ENCODE results near the gene MRPL40. TPM values are rescaled to one million over a fixed set of nuclear protein-coding genes. Genes with fewer than 3 reads are reported as not detected.

MRPL40 gene
- total RNA-seq, 5 donors from 2014 or later (not counting 1 experiment from before 2014, with no cell fraction given) = 12.1 to 16.1 (median 12.3) TPM

DNA sequence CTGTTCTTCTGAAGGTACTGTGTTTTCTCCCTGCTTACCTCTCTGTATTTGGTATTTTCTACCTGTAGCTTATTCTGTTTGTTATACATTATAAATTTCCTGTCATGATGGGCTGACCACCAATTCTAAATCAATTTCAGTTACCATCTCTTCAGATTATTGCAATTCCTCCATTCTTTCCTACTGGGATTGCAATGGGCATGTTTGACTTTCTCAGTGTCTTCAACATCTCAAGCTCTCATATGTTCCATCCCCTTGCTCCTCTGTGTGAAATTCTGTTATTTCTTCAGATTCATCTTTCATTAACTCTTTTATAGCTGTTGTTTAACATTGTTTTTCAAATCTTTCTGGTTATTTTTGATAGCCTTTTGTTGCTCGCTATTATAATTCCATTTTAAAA is 30.7 kb downstream of the MRPL40 start:
- WGBS (ENCODE audit: insufficient coverage) = no CpG with 5 or more reads among the region's 1 CpG
- H3K27me3 Mint-ChIP-seq = no peaks in the 10 kb centered on the region
- H3K4me3 Mint-ChIP-seq = no peak overlapping the region
- no peak overlapping the region for H3K27ac Mint-ChIP-seq
- H3K4me1 Mint-ChIP-seq = peaks cover 0 to 3% (median 0%) of the 10 kb centered on the region in 3 donors
- ATAC-seq (replicated peaks in 1 of 4) (no peak), DNase-seq (no peak)
- H3K27me3 ChIP-seq (replicated peaks in 1 of 2; ENCODE audit: control insufficient read depth in 2 of 2, extremely low read depth in 1 of 2, insufficient read depth in 2 of 2, low read length in 1 of 2) = no peaks in the 10 kb centered on the region
- H3K27ac ChIP-seq (ENCODE audit: low read length) = no peak overlapping the region
- H3K36me3 ChIP-seq (ENCODE audit: control insufficient read depth in 2 of 2, extremely low read depth in 1 of 2, insufficient read depth in 1 of 2, low read length in 1 of 2) = peaks cover 19 to 65% of the 10 kb centered on the region in 2 donors
- H3K4me1 ChIP-seq (ENCODE audit: control insufficient read depth in 1 of 2, extremely low read depth in 1 of 2, insufficient read depth in 2 of 2, low read length in 2 of 2) = no peaks in the 10 kb centered on the region
- H3K9me3 ChIP-seq = no peaks in the 10 kb centered on the region
- no peak overlapping the region for H3K4me3 ChIP-seq (ENCODE audit: control insufficient read depth in 1 of 2, extremely low read depth in 1 of 2, low read length in 1 of 2)
- ChIA-PET CTCF (no interaction called here), POLR2A (interaction anchor here in 1 of 2 donors (0.6 to 1.0 kb wide), 2 partner anchors 23 to 75 kb away, joined by 3 to 7 read pairs; no protein-coding TSS in a partner anchor)
- H3K9me3 Mint-ChIP-seq = no peaks in the 10 kb centered on the region
- H3K36me3 Mint-ChIP-seq = peaks cover 36% of the 10 kb centered on the region

DNA sequence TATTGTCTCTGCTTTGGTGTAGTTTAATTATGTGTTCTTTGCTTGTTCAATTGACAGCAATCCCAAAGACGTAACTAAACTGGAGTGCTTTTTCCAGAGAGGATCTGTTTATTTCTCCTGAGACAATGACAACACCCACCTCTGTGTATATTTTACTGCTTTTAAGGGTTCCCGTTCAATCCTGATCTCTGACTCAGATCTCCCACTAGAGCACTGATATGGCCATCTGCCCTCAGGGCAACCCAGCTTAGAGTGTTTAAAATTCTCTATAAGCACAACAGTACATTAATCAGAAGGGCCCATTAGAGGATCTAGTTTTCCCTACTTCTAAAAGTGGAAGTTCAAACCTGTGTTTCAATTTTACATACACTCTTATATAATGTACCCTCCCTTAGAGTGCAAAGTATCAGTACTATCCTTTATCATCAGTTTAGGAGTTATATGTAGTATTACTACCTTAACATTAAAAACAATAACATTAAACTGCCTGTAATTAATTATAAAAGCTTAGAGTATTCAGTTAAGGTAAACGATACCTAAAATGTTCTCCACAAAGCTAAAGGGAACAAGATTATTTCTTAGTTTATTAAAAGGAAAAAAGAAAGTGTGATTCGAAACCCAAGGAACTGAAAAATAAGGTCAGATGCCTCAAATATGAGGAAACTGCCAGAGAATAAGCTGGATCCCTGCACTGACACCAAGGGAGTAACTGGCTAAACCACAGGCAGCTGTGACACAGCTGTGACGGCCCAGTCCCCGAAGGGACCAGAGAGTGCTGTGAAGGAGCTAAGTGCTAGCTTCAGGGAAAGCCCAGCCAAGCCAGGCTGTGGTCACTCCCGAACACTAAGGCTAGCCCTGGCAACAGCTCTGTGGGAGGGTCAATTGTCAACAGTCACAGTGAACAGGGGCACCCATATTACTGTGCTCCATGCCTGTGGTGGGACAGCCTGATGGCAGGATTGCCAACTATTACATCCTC is 31.4 kb downstream of the MRPL40 start:
- Mint-ChIP-seq H3K27me3 (no peaks in the 10 kb centered on the region), H3K4me3 (no peak overlapping the region), H3K27ac (no peak overlapping the region), H3K4me1 (peaks cover 0 to 4% (median 3%) of the 10 kb centered on the region in 3 donors), H3K36me3 (peaks cover 42% of the 10 kb centered on the region), H3K9me3 (no peaks in the 10 kb centered on the region)
- Histone ChIP-seq H3K4me3 (ENCODE audit: control insufficient read depth in 1 of 2, extremely low read depth in 1 of 2, low read length in 1 of 2) (no peak overlapping the region), H3K9me3 (no peaks in the 10 kb centered on the region), H3K4me1 (ENCODE audit: control insufficient read depth in 1 of 2, extremely low read depth in 1 of 2, insufficient read depth in 2 of 2, low read length in 2 of 2) (no peaks in the 10 kb centered on the region), H3K36me3 (ENCODE audit: control insufficient read depth in 2 of 2, extremely low read depth in 1 of 2, insufficient read depth in 1 of 2, low read length in 1 of 2) (peaks cover 22 to 68% of the 10 kb centered on the region in 2 donors), H3K27me3 (replicated peaks in 1 of 2; ENCODE audit: control insufficient read depth in 2 of 2, extremely low read depth in 1 of 2, insufficient read depth in 2 of 2, low read length in 1 of 2) (no peaks in the 10 kb centered on the region), H3K27ac (ENCODE audit: low read length) (no peak overlapping the region)
- CTCF ChIA-PET = interaction anchor here in 1 of 2 donors (0.6 kb wide), 1 partner anchor 1854 kb away, joined by 5 read pairs; no protein-coding TSS in a partner anchor
- 77% methylated on average over 4 of the region's 7 CpGs for WGBS (ENCODE audit: insufficient coverage)
- DNase-seq (no peak), ATAC-seq (replicated peaks in 1 of 4) (no peak)
- POLR2A ChIA-PET = interaction anchor here in 1 of 2 donors (0.6 to 1.0 kb wide), 2 partner anchors 24 to 76 kb away, joined by 3 to 7 read pairs; no protein-coding TSS in a partner anchor

DNA sequence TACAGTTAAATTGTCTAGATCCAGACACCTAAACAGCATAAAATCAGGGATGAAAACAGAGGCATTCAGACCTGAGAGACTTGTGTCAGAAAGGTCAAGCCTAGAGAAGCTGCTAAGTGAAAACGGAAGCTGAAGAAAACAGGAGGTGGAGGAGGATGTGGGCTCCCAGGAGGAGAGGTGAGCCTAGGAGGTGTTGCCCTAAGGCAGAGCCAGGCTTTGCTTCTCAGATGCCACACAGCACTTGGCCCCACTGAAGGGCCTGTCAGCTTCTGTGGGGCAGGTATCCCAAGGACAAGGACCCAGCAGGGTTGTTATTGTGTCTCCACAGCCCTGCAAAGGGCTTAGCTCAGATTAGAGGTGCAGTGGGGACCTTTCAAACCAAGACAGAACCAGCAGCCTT is 32.2 kb downstream of the MRPL40 start:
- Mint-ChIP-seq H3K4me1 (peaks cover 0 to 8% (median 3%) of the 10 kb centered on the region in 3 donors), H3K9me3 (no peaks in the 10 kb centered on the region)
- POLR2A ChIA-PET = no interaction called here

DNA sequence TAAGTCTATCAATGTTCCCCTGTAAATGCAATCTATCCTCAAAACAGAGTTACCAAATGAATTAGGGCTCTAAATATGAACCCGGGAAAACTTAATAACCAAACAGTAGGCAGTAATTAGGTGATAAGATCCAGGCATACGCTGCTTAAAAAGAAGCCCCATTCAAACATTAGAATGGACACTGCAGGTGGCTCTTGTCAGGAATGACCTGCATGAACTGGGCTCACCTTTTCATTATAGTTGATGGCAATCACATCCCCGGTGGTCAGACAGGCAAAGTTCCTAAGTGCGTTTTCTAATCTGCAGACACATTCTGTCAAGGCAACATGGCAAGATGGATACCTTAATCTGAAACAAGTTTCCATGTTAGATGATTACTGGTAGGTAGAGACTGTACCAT is 32.6 kb downstream of the MRPL40 start:
- H3K27me3 ChIP-seq (replicated peaks in 1 of 2; ENCODE audit: control insufficient read depth in 2 of 2, extremely low read depth in 1 of 2, insufficient read depth in 2 of 2, low read length in 1 of 2) = no peaks in the 10 kb centered on the region
- Mint-ChIP-seq H3K27ac (no peak overlapping the region), H3K4me1 (peaks cover 2 to 8% (median 5%) of the 10 kb centered on the region in 3 donors), H3K4me3 (no peak overlapping the region), H3K36me3 (peaks cover 49% of the 10 kb centered on the region), H3K27me3 (no peaks in the 10 kb centered on the region), H3K9me3 (no peaks in the 10 kb centered on the region)
- ATAC-seq (replicated peaks in 1 of 4) = no peak
- H3K9me3 ChIP-seq = no peaks in the 10 kb centered on the region
- no peak overlapping the region for H3K4me3 ChIP-seq (ENCODE audit: control insufficient read depth in 1 of 2, extremely low read depth in 1 of 2, low read length in 1 of 2)
- no peak for DNase-seq
- WGBS (ENCODE audit: insufficient coverage) = 100% methylated on average over 1 of the region's 4 CpGs
- peaks cover 28 to 79% of the 10 kb centered on the region in 2 donors for H3K36me3 ChIP-seq (ENCODE audit: control insufficient read depth in 2 of 2, extremely low read depth in 1 of 2, insufficient read depth in 1 of 2, low read length in 1 of 2)
- no peak overlapping the region for H3K27ac ChIP-seq (ENCODE audit: low read length)
- POLR2A ChIA-PET = no interaction called here
- H3K4me1 ChIP-seq (ENCODE audit: control insufficient read depth in 1 of 2, extremely low read depth in 1 of 2, insufficient read depth in 2 of 2, low read length in 2 of 2) = no peaks in the 10 kb centered on the region
- CTCF ChIA-PET = no interaction called here

More for the DNA sequence above, 32.2 kb downstream of the MRPL40 start:
- Histone ChIP-seq H3K4me1 (ENCODE audit: control insufficient read depth in 1 of 2, extremely low read depth in 1 of 2, insufficient read depth in 2 of 2, low read length in 2 of 2) (no peaks in the 10 kb centered on the region), H3K27me3 (replicated peaks in 1 of 2; ENCODE audit: control insufficient read depth in 2 of 2, extremely low read depth in 1 of 2, insufficient read depth in 2 of 2, low read length in 1 of 2) (no peaks in the 10 kb centered on the region), H3K36me3 (ENCODE audit: control insufficient read depth in 2 of 2, extremely low read depth in 1 of 2, insufficient read depth in 1 of 2, low read length in 1 of 2) (peaks cover 26 to 76% of the 10 kb centered on the region in 2 donors), H3K9me3 (no peaks in the 10 kb centered on the region), H3K4me3 (ENCODE audit: control insufficient read depth in 1 of 2, extremely low read depth in 1 of 2, low read length in 1 of 2) (no peak overlapping the region), H3K27ac (ENCODE audit: low read length) (no peak overlapping the region)
- Mint-ChIP-seq H3K4me3 (no peak overlapping the region), H3K36me3 (peaks cover 47% of the 10 kb centered on the region), H3K27me3 (no peaks in the 10 kb centered on the region), H3K27ac (no peak overlapping the region)
- CTCF ChIA-PET = no interaction called here
- WGBS (ENCODE audit: insufficient coverage) = no CpG with 5 or more reads among the region's 1 CpG
- no peak for DNase-seq
- ATAC-seq (replicated peaks in 1 of 4) = no peak

DNA sequence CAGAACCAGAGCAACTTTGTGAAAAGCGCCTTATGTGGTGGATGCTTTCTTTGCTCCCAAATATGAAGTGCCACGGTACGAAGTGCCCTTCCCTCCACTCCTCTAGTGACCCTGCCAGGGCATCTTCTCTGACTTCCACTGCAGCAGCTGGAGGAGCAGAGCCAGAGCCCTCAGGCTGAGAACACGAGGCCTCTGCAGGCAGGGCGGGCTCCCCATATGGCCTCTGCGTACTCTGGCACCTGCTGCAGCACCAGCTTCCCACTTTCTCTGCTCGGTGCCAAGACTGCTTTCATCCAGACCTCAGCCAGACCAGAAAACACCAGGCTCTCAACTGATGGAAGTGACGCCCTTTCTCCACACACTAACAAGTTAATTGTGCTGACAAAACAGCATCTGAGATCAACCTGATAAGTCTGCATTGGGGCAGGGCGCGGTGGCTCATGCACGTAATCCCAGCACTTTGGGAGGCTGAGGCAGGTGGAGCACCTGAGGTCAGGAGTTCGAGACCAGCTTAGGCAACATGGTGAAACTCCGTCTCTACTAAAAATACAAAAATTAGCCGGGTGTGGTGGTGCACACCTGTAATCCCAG is 33.9 kb downstream of the MRPL40 start:
- peaks cover 27 to 85% of the 10 kb centered on the region in 2 donors for H3K36me3 ChIP-seq (ENCODE audit: control insufficient read depth in 2 of 2, extremely low read depth in 1 of 2, insufficient read depth in 1 of 2, low read length in 1 of 2)
- no peak for DNase-seq
- H3K9me3 Mint-ChIP-seq = no peaks in the 10 kb centered on the region
- H3K36me3 Mint-ChIP-seq = peaks cover 55% of the 10 kb centered on the region
- 82% methylated on average over 7 of the region's 14 CpGs for WGBS (ENCODE audit: insufficient coverage)
- H3K9me3 ChIP-seq = no peaks in the 10 kb centered on the region
- ChIA-PET POLR2A (interaction anchor here in 1 of 2 donors (0.6 kb wide), 1 partner anchor 593 kb away, joined by 5 read pairs; no protein-coding TSS in a partner anchor), CTCF (interaction anchor here (0.6 kb wide), 2 partner anchors 11 to 558 kb away, joined by 3 to 4 read pairs; no protein-coding TSS in a partner anchor)
- no peaks in the 10 kb centered on the region for H3K27me3 Mint-ChIP-seq
- no peak overlapping the region for H3K4me3 Mint-ChIP-seq
- no peak for ATAC-seq (replicated peaks in 1 of 4)
- no peaks in the 10 kb centered on the region for H3K4me1 ChIP-seq (ENCODE audit: control insufficient read depth in 1 of 2, extremely low read depth in 1 of 2, insufficient read depth in 2 of 2, low read length in 2 of 2)
- H3K27me3 ChIP-seq (replicated peaks in 1 of 2; ENCODE audit: control insufficient read depth in 2 of 2, extremely low read depth in 1 of 2, insufficient read depth in 2 of 2, low read length in 1 of 2) = no peaks in the 10 kb centered on the region
- H3K4me1 Mint-ChIP-seq = peaks cover 3 to 8% (median 6%) of the 10 kb centered on the region in 3 donors
- H3K27ac ChIP-seq (ENCODE audit: low read length) = no peak overlapping the region
- no peak overlapping the region for H3K4me3 ChIP-seq (ENCODE audit: control insufficient read depth in 1 of 2, extremely low read depth in 1 of 2, low read length in 1 of 2)
- H3K27ac Mint-ChIP-seq = peak overlapping the region in 1 of 2 donors; percentile 11

Data from T-cell (primary cell).